RWPE2 (cell line): Measurements from ENCODE around the gene RAX2.

Experiments
- ATAC-seq: fragments of 200-7000 bp; cut with Tn5 transposase; 3 replicates; pipeline ENCODE4 v1.9.1; 2021; ENCODE audit warnings: low read depth
- DNase-seq: peaks from one replicate; pipeline ENCODE4 v3.0.0-alpha.2; 2020; ENCODE audit warnings: low spot score
- H3K27ac ChIP-seq: fragments of 450-650 bp; 2 replicates; pipeline ENCODE4 v1.5.1; 2017; ENCODE audit warnings: mild to moderate bottlenecking; ENCODE audit not compliant: poor library complexity, severe bottlenecking
- H3K27me3 ChIP-seq: fragments of 250-450 bp; sonication (Bioruptor Pico); 2 replicates; pipeline ENCODE4 v1.5.1; 2021; ENCODE audit warnings: mild to moderate bottlenecking, moderate library complexity; ENCODE audit not compliant: insufficient read depth, poor library complexity, severe bottlenecking
- H3K36me3 ChIP-seq: fragments of 250-450 bp; sonication (Bioruptor Pico); 2 replicates; pipeline ENCODE4 v1.5.1; 2020; ENCODE audit warnings: low read depth, mild to moderate bottlenecking, moderate library complexity
- H3K4me1 ChIP-seq: fragments of 250-450 bp; sonication (Bioruptor Pico); 2 replicates; pipeline ENCODE4 v1.5.1; 2021; ENCODE audit warnings: mild to moderate bottlenecking, moderate library complexity; ENCODE audit not compliant: insufficient read depth, poor library complexity, severe bottlenecking
- H3K4me3 ChIP-seq: fragments of 250-450 bp; sonication (Bioruptor Pico); 2 replicates; pipeline ENCODE4 v1.5.1; 2021; ENCODE audit warnings: mild to moderate bottlenecking, moderate library complexity; ENCODE audit not compliant: severe bottlenecking
- H3K9me3 ChIP-seq: fragments of 250-450 bp; sonication (Bioruptor Pico); 2 replicates; pipeline ENCODE4 v1.5.1; 2021; ENCODE audit warnings: mild to moderate bottlenecking, moderate library complexity; ENCODE audit not compliant: severe bottlenecking
- CTCF ChIP-seq: fragments of 450-650 bp; IDR thresholded peaks from one replicate; pipeline ENCODE4 v1.5.1; 2017; ENCODE audit warnings: mild to moderate bottlenecking, moderate library complexity; ENCODE audit not compliant: poor library complexity, severe bottlenecking

RAX2 gene

DNA sequence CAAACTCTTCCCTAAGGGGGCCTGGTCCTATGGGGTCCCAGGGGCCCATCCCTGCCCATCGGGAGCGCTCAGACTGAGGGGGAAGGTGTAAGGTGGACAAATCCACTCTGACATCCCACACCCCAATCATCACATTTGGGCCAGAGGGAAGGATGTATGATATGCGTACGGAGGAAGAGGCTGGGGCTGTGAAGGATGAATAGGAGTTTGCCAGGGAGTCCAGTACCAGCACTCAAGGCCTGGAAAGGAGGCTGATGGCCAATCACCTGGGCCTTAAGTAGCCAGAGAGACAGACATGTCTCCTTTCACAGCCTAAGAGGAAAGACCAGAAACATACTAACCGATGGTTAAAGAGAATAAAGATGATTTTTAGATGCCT lies 48.9 kb downstream of the RAX2 start:
- DNase-seq (no peak), ATAC-seq (no peak)
- no peaks in the 10 kb centered on the region for H3K4me1 ChIP-seq
- H3K27ac ChIP-seq = no peak overlapping the region
- no peak for TF ChIP-seq CTCF
- H3K36me3 ChIP-seq = no peaks in the 10 kb centered on the region
- H3K27me3 ChIP-seq = peaks cover 15% of the 10 kb centered on the region
- no peak overlapping the region for H3K4me3 ChIP-seq
- H3K9me3 ChIP-seq = no peaks in the 10 kb centered on the region

- TF ChIP-seq CTCF = no peak
- H3K36me3 ChIP-seq = no peaks in the 10 kb centered on the region
- no peak overlapping the region for H3K27ac ChIP-seq
- no peaks in the 10 kb centered on the region for H3K4me1 ChIP-seq
- H3K4me3 ChIP-seq = no peak overlapping the region
- no peaks in the 10 kb centered on the region for H3K9me3 ChIP-seq
- DNase-seq = no peak
- H3K27me3 ChIP-seq = peaks cover 15% of the 10 kb centered on the region
- peak; percentile 62; the same call in 2 of the 3 replicates for ATAC-seq
These were observed 49.5 kb downstream of the RAX2 start for GRCh38 chr19:3722443-3723109.

DNA sequence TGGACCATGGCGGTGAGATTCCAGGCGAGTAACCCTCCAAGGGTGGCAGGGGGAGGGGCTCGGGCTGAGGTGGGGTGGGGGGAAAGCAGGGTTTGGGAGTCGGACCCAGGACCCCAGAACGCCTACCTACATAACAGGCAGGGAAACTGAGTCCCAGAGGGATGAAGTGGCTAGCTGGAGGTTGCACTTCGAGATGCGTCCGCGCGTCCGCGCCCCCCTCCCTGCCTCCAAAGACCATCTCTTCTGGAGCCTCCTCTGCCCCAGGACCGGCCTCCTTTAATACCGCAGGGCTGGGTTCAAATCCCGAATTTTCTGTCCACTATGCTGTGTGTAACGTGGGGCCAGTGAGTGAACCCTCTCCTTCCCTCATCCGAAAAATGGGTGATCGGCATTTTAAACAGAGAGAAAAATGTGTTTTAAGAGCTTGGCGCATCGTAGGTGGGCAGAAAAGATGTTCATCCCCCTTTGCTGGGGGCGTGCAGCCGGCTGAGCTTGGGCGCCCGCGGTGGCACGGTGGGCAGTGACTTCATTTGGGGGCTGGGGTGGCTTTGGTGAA lies 50.1 kb downstream of the RAX2 start:
- DNase-seq (no peak), ATAC-seq (no peak)
- Histone ChIP-seq H3K4me3 (no peak overlapping the region), H3K36me3 (no peaks in the 10 kb centered on the region), H3K27ac (no peak overlapping the region), H3K4me1 (no peaks in the 10 kb centered on the region), H3K9me3 (no peaks in the 10 kb centered on the region), H3K27me3 (peaks cover 15% of the 10 kb centered on the region)
- no peak for TF ChIP-seq CTCF

DNA sequence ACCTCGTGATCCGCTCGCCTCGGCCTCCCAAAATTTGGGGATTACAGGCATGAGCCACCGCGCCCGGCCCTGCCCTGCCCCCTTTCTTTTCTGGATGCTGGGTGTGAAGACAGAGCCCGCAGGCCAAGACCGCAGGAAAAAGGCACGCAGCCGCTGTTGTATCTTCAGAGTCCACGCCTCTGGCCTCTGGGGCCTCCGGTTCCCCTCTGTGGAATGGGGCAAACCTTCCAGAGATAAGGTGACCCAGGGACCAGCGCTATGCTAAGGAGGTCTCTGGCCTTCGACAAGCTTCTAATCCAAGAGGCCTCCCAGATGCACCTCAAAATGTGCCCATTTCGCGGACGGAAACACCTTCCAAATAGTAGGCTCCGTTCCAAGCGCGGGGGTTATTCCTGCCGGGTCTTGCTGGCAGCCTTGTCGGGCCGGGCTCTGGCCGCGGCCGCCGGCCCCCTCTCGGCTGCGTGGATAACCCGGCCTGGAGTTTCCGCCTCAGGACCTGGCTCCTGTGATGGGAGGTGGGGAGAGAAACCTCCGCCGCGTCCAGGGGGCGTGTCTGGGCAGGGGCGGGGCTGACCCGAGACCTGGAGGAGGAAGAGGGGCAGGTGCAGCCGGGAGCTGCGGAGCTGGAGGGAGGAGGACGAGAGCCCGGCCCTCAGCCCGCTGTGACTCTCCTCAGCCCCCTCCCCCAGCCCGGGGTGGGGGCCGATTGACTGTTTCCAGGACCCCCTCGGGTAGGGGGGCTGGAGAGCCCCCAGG lies 50.7 kb downstream of the RAX2 start:
- Histone ChIP-seq H3K4me1 (no peaks in the 10 kb centered on the region), H3K27me3 (peaks cover 15% of the 10 kb centered on the region), H3K27ac (no peak overlapping the region), H3K9me3 (no peaks in the 10 kb centered on the region), H3K4me3 (no peak overlapping the region), H3K36me3 (no peaks in the 10 kb centered on the region)
- no peak for DNase-seq
- ATAC-seq = peak; percentile 63
- no peak for TF ChIP-seq CTCF
